Fibroblast of pulmonary artery (primary cell): Measurements from ENCODE around the gene ZNF891.

ENCODE experiments used
- DNase-seq: peaks from one replicate; pipeline ENCODE4 v3.0.0-alpha.2; 2010; ENCODE audit warnings: low read depth
- H3K4me3 ChIP-seq: replicated peaks from 2 replicates; pipeline ENCODE4 v1.5.1; 2011; ENCODE audit warnings: low read depth, mild to moderate bottlenecking, control low read depth, low read length, moderate library complexity
- CTCF ChIP-seq: IDR thresholded peaks from 2 replicates; pipeline ENCODE4 v1.5.1; 2011; ENCODE audit warnings: mild to moderate bottlenecking, control low read depth, low read length, inconsistent platforms; ENCODE audit errors: missing control alignments

Gene ZNF891

GRCh38 chr12:133135747-133136146, 5.7 kb upstream of the ZNF891 start:
- no peak for DNase-seq
- TF ChIP-seq CTCF = no peak
- H3K4me3 ChIP-seq = no peak overlapping the region

GRCh38 chr12:133130808-133131128, 694 bp upstream of the ZNF891 start:
- DNase-seq = no peak
- peak overlapping the region; percentile 61 for H3K4me3 ChIP-seq
- TF ChIP-seq CTCF = no peak

GRCh38 chr12:133129368-133130037, 571 bp downstream of the ZNF891 start:
- TF ChIP-seq CTCF = no peak
- DNase-seq = peak; percentile 35
- H3K4me3 ChIP-seq = peak overlapping the region; percentile 61

- no peak overlapping the region for H3K4me3 ChIP-seq
- DNase-seq = no peak
- no peak for TF ChIP-seq CTCF
Observed at GRCh38 chr12:133124674-133125073, 5.4 kb downstream of the ZNF891 start.

- TF ChIP-seq CTCF = no peak
- DNase-seq = peak; percentile 13
- no peak overlapping the region for H3K4me3 ChIP-seq
Observed at GRCh38 chr12:133120385-133121191, 9.5 kb downstream of the ZNF891 start.

GRCh38 chr12:133108150-133108549, 21.9 kb downstream of the ZNF891 start:
- no peak for TF ChIP-seq CTCF
- H3K4me3 ChIP-seq = no peak overlapping the region

More at GRCh38 chr12:133108150-133108549, 21.9 kb downstream of the ZNF891 start:
- no peak for DNase-seq
